ENCODE data around the gene GAGE12J.
"Not testable (repeated sequence)": the region's sequence is repeated elsewhere in the genome, so short reads cannot be mapped to it uniquely, and the experiment has no call there.

Gene GAGE12J

DNA sequence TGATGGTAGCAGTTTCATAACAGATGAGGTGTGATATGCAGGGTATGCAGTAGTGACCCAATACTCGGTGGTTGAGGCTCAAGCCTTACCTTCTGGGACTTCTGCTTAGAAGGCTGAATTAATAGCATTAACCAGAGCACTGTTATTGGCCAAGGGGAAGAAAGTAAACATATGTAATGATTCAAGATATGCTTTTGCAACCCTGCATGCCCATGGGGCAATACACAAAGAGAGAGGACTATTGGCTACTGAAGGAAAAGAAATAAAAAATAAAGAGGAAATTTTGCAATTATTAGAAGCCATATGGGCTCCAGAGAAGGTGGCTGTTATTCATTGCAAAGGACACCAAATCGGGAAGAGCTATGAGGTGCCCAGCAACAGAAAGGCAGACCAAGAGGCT lies 9.7 kb upstream of the GAGE12J start:
- no peak for DNase-seq

DNA sequence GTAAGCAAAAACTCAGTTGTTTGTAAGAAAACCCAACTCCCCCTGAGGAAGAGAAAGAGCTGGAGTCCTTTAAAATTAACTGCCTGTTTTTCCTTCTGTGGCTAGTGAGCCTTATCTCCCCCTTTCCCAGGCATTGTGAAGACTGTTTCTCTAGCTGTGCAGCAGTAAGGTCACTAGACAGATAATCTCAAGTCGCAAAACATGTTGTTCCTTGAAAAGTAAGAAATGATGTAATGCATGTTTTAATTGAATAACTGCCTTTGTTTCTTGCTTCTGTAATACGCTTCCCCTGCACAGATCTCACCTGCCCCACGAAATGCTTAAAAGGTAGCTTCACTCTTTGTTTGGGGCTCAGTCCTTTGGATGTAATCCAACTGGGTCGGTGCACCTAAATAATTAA lies 5.8 kb upstream of the GAGE12J start:
- no peak for DNase-seq

DNA sequence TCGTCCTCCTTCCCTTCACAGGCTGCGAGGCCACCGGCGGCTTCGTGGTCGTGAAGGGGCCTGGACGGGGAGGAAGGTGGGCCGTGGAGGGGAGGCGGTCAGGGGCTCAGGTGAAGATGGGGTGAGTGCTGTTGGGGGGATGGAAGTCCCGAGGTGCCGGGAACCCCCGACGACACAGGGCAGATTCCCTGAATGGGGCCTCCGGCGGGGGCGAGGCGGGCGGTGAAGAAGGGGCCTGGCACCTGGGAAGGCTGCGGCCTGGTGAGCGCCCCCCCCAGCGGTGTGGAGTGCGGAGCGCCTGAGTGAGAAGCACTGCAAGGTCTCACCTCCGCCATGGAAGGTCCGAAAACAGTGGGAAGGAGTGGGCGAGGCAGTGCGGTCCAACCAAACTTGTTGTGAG lies 429 bp downstream of the GAGE12J start:
- not testable (repeated sequence) for DNase-seq

DNA sequence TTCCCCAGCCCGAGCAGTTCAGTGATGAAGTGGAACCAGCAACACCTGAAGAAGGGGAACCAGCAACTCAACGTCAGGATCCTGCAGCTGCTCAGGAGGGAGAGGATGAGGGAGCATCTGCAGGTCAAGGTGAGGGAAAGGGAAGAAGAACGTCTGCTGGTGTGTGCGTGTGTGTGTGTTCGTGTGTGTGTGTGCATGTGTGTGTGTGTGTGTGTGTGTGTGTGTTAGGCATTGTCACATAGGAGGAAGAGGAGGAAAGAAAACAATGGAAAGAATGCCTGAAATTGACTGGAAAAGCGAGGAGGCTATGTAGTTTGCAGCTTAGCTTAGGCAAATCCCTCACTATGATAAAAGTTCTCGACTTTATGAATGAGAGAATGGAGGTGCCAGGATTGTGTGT lies 1.9 kb downstream of the GAGE12J start:
- DNase-seq: not testable (repeated sequence)

DNA sequence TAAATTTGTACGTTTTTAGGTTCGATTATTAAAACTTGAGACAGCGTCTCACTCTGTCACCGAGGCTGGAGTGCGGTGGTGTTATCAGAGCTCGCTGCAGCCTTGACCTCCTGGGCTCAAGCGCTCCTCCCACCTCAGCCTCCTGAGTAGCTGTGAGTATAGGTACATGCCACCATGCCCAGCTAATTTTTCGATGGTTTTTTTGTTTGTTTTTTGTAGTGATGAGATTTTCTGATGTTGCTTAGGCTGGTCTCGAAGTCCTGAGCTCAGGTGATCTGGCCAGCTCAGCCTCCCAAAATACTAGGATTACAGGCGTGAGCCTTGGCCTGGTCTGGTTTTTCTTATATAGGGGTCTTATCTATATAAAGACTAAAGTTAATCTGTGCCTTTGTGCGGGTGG lies 8.6 kb downstream of the GAGE12J start:
- DNase-seq: not testable (repeated sequence)

DNA sequence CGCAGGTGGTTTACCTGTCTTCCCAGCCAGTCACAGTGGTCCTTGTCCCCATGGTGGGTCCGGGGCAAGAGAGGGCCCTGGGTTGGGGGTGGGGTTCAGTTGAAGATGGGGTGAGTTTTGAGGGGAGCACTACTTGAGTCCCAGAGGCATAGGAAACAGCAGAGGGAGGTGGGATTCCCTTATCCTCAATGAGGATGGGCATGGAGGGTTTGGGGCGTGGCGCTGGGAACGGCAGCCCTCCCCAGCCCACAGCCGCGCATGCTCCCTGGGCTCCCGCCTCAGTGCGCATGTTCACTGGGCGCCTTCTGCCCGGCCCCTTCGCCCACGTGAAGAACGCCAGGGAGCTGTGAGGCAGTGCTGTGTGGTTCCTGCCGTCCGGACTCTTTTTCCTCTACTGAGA lies 9.4 kb downstream of the GAGE12J start, which contains the start of gene GAGE13:
Gene GAGE13 (plus strand): TSS at position 301 of the 400 bp plus-strand sequence. CDS start 1,156 bp downstream, outside the sequence.
- not testable (repeated sequence) for DNase-seq

DNA sequence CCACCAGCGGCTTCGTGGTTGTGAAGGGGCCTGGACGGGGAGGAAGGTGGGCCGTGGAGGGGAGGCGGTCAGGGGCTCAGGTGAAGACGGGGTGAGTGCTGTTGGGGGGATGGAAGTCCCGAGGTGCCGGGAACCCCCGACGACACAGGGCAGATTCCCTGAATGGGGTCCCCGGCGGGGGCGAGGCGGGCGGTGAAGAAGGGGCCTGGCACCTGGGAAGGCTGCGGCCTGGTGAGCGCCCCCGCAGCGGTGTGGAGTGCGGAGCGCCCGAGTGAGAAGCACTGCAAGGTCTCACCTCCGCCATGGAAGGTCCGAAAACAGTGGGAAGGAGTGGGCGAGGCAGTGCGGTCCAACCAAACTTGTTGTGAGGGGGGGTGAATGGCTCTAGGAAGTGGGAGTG lies 10.0 kb downstream of the GAGE12J start:
- not testable (repeated sequence) for DNase-seq

DNA sequence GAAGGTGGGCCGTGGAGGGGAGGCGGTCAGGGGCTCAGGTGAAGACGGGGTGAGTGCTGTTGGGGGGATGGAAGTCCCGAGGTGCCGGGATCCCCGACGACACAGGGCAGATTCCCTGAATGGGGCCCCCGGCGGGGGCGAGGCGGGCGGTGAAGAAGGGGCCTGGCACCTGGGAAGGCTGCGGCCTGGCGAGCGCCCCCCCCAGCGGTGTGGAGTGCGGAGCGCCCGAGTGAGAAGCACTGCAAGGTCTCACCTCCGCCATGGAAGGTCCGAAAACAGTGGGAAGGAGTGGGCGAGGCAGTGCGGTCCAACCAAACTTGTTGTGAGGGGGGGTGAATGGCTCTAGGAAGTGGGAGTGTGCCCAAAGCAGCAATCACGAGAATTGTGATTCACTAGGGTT lies 19.6 kb downstream of the GAGE12J start:
- DNase-seq: not testable (repeated sequence)

DNA sequence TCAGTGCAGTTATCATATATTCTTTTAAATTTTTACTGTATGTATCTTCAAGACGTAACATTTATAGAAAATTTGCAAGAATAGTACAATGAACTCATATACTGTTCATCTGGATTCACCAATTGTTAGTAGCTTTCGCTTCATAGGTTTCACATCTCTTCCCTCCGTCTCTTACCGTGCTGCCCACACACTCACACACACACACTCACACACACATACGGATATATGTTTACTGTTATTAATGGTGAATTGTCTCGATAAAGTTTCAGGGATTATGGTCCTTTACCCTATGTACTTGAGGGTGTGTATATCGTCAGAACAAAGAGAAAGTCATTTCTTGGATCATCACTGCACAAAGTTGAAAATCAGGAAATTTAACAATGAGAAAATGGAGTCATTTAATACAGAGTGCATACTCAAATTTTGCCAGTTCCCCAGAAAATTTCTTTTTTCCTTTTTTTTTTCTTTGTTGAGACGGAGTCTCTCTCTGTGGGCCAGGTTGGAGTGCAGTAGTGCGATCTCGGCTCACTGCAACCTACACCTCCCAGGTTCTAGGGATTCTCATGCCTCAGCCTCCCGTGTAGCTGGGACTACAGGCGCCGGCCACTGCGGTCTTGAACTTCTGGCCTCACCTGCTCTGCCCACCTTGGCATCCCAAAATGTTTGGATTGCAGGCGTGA lies 22.8 kb downstream of the GAGE12J start:
- not testable (repeated sequence) for DNase-seq

DNA sequence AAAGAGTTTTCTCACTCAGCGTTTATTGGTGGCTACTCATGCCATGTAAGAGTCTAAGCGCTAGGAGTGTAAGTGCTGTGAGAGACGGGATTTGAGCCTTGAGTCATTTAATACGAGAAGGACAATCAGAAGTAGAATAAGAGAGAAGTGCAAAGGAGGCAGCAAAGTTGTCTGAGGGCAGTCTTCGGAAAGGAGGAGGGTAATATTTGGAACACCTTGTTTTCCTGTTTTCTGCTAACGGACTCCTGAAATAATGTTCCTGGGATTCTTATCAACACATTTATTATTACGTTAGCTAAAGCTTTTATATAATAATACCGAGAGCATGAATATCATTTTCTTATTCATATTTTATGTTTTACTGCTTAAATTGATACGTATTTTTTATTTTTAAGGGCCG lies 23.6 kb downstream of the GAGE12J start:
- DNase-seq: not testable (repeated sequence)

DNA sequence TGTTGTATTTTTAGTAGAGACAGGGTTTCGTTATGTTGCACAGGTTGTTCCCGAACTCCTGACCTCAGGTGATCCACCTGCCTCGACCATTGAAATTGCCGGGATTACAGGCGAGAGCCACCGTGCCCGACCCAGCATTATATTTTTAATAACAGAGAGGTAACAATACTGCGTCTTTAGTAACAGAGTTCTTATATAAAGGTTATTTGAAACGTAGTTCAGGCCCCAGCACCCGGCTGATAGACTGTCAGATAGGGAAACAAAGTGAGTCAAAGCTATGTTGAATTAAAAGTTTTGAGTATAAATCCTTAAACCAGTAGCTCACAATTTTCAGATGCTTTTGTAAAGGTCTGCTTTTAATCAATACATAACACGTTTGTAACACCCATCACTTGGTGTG lies 24.3 kb downstream of the GAGE12J start:
- DNase-seq: not testable (repeated sequence)
